Measurements from ENCODE around the gene ARHGAP21. TPM values are rescaled to one million over a fixed set of nuclear protein-coding genes. Genes with fewer than 3 reads are reported as not detected.

Gene ARHGAP21
- total RNA-seq, 1 experiment from 2014 or later, result 52.6 TPM

DNA sequence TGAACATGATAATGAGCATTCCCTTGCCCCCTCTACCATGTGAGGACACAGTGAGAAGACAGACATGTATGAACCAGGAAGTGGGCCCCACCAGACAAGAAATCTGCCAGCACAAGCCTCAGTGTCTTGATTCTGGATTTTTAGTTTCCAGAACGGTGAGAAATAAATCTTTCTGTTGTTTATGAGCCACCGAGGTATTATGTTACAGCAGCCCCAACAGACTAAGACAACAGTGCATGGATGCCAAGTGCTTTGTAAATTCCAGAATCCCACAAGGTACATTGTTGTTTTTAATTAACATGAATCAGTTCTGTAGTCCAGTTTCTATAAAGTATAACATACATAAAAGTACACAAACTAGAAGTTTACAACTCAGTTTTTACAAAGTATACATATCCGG is 162.2 kb downstream of the ARHGAP21 start:
- Histone ChIP-seq H3K27ac (ENCODE audit: low read length) (peak overlapping the region; percentile 53), H2AFZ (ENCODE audit: low read length) (no peak overlapping the region), H3K4me3 (ENCODE audit: low read length) (no peak overlapping the region), H4K20me1 (ENCODE audit: low read length) (no peaks in the 10 kb centered on the region), H3K9ac (ENCODE audit: low read length) (no peak overlapping the region), H3K27me3 (ENCODE audit: low read length) (no peaks in the 10 kb centered on the region), H3F3A (ENCODE audit: low read length, unreplicated experiment) (no peaks in the 10 kb centered on the region), H3K9me2 (replicated peaks; ENCODE audit: low read length) (no peaks in the 10 kb centered on the region), H3K36me3 (ENCODE audit: low read depth, low read length) (no peaks in the 10 kb centered on the region), H3K79me2 (ENCODE audit: low read length) (no peaks in the 10 kb centered on the region), H3K9me3 (ENCODE audit: low read length) (no peaks in the 10 kb centered on the region), H3K4me2 (ENCODE audit: low read length) (peak overlapping the region; percentile 25; the same call in 1 of the 2 replicates), H3K4me1 (ENCODE audit: insufficient read depth, low read length) (peaks cover 9% of the 10 kb centered on the region; the same call in 1 of the 2 replicates)
- POLR2A ChIA-PET (ENCODE audit: unreplicated experiment), result no interaction called here
- TF ChIP-seq, protein P1, sequence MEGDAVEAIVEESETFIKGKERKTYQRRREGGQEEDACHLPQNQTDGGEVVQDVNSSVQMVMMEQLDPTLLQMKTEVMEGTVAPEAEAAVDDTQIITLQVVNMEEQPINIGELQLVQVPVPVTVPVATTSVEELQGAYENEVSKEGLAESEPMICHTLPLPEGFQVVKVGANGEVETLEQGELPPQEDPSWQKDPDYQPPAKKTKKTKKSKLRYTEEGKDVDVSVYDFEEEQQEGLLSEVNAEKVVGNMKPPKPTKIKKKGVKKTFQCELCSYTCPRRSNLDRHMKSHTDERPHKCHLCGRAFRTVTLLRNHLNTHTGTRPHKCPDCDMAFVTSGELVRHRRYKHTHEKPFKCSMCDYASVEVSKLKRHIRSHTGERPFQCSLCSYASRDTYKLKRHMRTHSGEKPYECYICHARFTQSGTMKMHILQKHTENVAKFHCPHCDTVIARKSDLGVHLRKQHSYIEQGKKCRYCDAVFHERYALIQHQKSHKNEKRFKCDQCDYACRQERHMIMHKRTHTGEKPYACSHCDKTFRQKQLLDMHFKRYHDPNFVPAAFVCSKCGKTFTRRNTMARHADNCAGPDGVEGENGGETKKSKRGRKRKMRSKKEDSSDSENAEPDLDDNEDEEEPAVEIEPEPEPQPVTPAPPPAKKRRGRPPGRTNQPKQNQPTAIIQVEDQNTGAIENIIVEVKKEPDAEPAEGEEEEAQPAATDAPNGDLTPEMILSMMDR (conservative IDR thresholded peaks at IDR 0.05; ENCODE audit: low read depth, low read length), result no peak
- TF ChIP-seq EZH2phosphoT487 (IDR thresholded peaks at IDR 0.05; ENCODE audit: borderline replicate concordance, low read length), result no peak
- no peak for TF ChIP-seq EZH2 (IDR thresholded peaks at IDR 0.05; ENCODE audit: low read length, unreplicated experiment)
- intact Hi-C loops (cut with micrococcal nuclease), result loop anchor here (10.0 kb wide), 1 partner anchor 663 kb away; no protein-coding TSS in a partner anchor
- CTCF ChIA-PET, result no interaction called here
- peak; percentile 87 for ATAC-seq
- DNase-seq, result peak; percentile 39
- BruUV-seq (replicated peaks), result no TSS peak

DNA sequence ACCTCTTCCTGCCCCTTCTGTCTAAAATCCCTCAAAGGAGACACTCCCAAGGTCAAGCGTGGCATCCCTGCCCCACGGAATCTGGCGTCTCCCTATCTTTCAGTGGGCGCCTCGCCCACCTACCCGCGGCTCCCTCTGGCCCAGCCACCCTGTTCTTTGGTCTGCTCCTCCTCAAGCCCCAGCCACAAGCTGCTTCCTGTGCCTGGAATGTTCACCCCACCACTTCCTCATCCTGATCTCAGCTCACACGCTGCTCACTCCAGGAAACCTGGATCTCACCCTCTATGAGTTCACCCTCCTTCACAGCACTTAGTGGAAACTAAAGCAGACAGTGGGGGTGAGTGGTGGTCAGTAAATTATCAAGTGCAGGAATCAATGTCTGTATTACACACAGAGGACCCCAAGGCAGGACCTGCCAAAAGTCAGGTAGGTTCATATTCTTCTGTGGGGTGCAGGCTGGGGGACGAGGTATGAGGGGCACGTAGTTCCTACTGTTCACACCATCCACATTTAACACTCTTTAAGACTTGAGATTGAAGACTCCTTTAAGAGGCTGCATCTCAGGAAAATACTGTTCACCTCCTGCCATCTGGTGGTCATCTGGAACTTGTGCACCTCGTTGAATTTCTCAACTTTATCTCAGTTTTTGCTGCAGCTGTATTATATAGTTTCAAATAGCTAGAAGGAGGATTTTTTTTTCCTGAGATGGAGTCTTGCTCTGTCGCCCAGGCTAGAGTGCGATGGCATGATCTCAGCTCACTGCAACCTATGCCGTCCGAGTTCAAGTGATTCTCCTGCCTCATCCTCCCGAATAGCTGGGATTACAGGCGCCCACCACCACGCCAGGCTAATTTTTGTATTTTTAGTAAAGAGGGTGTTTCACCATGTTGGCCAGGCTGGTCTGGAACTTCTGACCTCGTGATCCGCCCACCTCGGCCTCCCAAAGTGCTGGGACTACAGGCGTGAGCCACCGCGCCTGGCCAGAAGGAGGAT is 166.6 kb downstream of the ARHGAP21 start:
- ATAC-seq, result peak; percentile 48
- no TSS peak for BruUV-seq (replicated peaks)
- H3K9me2 ChIP-seq (replicated peaks; ENCODE audit: low read length), result no peaks in the 10 kb centered on the region
- no peak overlapping the region for H3K4me2 ChIP-seq (ENCODE audit: low read length)
- intact Hi-C loops (cut with micrococcal nuclease), result loop anchor here (1.0 kb wide), 1 partner anchor 563 kb away; no protein-coding TSS in a partner anchor
- DNase-seq, result peak; percentile 74
- no peaks in the 10 kb centered on the region for H4K20me1 ChIP-seq (ENCODE audit: low read length)
- TF ChIP-seq, protein P1 (conservative IDR thresholded peaks at IDR 0.05; ENCODE audit: low read depth, low read length), result peak; percentile 63
- TF ChIP-seq EZH2 (IDR thresholded peaks at IDR 0.05; ENCODE audit: low read length, unreplicated experiment), result no peak
- POLR2A ChIA-PET (ENCODE audit: unreplicated experiment), result interaction anchor here (0.6 kb wide), 1 partner anchor 198 kb away, joined by 3 read pairs; no protein-coding TSS in a partner anchor
- H3K27ac ChIP-seq (ENCODE audit: low read length), result no peak overlapping the region
- no peaks in the 10 kb centered on the region for H3K27me3 ChIP-seq (ENCODE audit: low read length)
- peaks cover 10% of the 10 kb centered on the region; the same call in 1 of the 2 replicates for H3K4me1 ChIP-seq (ENCODE audit: insufficient read depth, low read length)
- no peak overlapping the region for H3K9ac ChIP-seq (ENCODE audit: low read length)
- peak overlapping the region; percentile 48; the same call in 1 of the 2 replicates for H2AFZ ChIP-seq (ENCODE audit: low read length)
- CTCF ChIA-PET, result no interaction called here
- H3K9me3 ChIP-seq (ENCODE audit: low read length), result no peaks in the 10 kb centered on the region
- H3K36me3 ChIP-seq (ENCODE audit: low read depth, low read length), result no peaks in the 10 kb centered on the region
- no peaks in the 10 kb centered on the region for H3F3A ChIP-seq (ENCODE audit: low read length, unreplicated experiment)
- H3K4me3 ChIP-seq (ENCODE audit: low read length), result no peak overlapping the region
- H3K79me2 ChIP-seq (ENCODE audit: low read length), result no peaks in the 10 kb centered on the region
